HT1080 (cell line): ENCODE results near the gene COL20A1. TPM values are rescaled to one million over a fixed set of nuclear protein-coding genes. Genes with fewer than 3 reads are reported as not detected.
"Not testable (repeated sequence)": the region's sequence is repeated elsewhere in the genome, so short reads cannot be mapped to it uniquely, and the experiment has no call there.

Source experiments
- DNase-seq: peaks from one replicate; pipeline ENCODE4 v3.0.0-alpha.2; 2015; ENCODE audit warnings: low read depth
- total RNA-seq: library from RNA; depleted of rRNA; stranded (reverse); fragments of >200 nt; shearing (Covaris generic); gene quantifications from 2 replicates; pipeline ENCODE4 v1.2.3, GENCODE V29; 2014

Gene COL20A1
- total RNA-seq, 1 experiment from 2014 or later: not detected

DNA sequence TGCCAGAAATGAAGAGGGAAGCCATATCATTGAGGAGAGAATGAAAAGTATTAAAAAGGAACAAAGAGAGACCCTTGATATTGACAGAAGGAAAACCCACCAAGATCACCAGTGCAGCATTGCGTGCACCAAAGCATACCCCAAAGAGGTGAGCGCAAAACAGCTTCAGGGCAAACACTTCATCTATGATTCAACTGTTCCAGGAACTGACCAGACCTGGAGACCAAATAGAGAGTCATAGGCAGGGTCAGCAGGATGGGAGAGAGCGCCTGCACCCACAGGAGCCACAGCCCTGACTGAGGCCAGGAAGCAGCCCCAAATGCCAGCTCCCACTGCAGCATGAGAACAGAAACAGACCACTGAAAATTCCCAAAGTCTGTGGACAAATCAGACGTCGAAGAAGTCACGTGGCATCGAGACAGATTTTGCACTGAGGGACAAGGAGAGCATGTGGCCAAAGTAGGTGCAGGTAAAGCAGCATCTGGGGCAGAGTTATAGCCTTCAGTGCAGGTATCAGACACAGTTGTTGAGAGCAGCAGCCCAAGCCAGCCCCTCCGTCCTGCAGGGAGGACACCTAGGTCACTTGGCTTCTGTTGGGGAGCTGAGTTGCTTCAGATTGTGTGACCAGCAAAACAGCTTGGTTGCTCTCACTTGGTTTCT, 38.9 kb downstream of the COL20A1 start:
- DNase-seq: no peak

DNA sequence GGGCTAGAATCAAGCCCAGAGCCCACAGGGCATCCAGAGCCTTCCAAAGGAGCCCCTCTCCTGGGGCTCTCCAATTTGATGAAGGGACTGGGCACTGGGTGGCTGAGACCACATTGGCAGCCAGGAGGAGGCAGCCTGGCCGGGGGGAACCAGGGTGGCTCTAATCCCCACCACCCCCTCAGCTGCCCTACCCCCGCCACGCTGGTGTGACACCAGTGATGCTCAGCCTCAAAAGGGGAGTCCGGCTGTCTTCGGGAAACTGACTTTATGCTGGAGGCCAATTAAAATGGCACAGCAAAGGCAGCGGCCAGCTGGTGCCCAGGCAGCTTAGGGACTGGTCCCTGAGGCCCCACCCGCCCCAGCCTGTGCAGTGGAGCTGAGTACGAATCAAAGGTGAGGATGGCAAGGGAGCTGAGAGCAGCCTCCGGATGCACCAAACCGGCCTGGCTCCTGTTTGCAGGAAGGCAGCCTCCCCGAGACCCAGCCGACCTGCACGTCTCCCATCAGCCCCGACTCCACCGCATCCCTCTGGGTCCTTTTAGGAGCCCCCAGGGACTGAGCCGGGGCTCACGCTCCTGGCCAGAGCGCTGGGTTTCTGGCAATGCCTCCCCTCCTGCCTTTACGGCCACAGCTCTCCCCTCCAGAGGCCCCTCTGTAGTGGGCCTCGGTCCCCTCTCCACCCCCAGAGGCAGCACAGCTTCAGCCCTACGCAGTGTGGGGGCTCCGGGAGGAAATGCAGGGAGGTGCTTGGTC, 39.7 kb downstream of the COL20A1 start:
- DNase-seq: no peak

DNA sequence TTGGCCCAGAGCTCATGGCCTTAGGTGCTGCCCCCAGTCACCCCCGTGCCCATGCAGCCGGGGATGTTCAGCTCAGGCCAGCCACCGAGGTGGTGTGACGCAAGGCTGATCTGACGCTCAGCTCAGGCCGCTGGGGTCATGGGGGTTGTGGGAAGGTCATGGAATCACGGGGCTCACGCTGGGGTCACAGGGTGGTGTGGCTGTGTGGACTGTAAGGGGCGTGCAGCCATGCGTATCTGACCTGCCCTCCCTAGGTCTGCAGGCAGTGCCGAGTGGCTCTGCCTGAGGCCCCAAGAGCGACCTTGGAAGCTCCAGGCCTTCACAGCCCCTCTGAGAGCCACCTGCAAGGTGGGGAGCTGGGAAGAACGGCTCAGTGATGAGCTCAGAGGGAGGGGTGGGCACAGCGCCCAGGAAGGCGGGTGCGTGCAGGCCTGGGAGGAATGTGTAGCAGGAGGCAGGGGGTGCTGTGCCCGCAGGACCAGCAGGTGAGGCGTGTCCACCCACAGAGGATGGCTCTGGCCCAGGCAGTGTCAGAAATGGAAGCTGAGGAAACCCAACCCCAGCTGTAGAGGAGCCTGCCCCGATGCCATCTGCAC, 40.4 kb downstream of the COL20A1 start:
- DNase-seq: no peak

DNA sequence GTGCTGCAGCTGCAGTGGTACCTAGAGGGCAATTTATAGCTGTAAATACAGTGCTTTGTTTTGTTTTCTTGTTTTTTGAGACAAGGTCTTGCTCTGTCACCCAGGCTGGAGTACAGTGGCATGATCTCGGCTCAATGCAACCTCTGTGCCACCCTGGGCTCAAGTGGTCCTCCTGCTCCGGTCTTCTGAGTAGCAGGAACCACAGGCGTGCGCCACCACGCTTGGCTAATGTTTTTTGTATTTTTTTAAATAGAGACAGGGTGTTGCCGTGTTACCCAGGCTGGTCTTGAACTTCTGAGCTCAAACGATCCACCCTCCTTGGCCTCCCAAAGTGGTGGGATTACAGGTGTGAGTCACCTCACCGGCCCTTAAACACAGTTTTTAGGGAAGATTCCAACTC, 41.4 kb downstream of the COL20A1 start:
- DNase-seq: no peak

DNA sequence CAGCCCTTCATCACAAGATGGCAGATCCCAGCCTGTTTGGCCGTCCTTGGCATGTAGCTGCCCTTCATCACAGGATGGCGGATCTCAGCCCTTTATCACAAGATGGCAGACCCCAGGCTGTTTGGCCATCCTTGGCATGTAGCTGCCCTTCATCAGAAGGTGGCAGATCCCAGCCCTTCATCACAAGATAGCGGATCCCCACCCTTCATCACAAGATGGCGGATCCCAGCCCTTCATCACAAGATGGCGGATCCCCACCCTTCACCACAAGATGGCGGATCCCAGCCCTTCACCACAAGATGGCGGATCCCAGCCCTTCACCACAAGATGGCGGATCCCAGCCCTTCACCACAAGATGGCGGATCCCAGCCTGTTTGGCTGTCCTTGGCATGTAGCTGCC, 42.1 kb downstream of the COL20A1 start:
- peak; percentile 28 for DNase-seq

DNA sequence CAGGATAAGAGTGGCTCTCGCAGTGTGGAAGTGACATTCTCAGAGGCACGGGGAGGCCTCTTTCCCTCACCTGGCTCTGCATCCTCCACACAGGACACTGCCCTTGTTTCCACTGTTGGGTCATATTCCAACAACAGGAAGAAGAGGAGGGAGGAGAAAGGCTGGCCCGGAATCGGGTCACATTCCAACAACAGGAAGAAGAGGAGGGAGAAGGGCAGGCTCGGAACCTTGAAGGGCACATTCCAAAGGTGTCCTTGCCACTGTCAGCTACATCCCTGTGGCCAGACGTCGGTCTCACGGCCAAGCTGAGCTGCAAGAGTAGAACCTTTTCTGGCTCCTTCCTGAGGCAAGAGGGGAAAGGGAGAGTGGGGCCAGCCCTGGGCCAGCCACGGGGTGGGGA, 42.7 kb downstream of the COL20A1 start:
- DNase-seq: no peak

DNA sequence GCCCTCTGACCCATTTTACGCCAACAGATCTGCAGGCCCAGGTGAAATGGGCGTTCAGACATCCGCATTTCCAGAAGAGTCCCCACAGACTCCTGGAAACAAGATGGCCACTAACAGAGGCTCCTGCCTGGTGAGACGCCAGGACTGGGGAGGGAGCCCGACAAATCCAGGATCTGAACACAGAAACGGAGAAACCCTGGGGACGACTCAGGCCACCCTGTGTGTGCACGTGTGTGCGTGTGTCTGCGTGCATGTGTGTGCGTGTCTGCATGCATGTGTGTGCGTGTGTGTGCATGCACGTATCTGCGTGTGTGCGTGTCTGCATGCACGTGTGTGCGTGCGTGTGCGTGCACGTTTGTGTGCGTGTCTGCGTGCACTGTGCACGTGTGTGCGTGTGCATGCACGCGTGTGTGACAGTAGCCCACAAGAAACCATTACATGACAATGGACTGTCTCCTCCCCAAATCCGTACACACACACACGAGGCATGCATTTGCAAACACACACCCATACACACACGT, 43.3 kb downstream of the COL20A1 start:
- DNase-seq: no peak

DNA sequence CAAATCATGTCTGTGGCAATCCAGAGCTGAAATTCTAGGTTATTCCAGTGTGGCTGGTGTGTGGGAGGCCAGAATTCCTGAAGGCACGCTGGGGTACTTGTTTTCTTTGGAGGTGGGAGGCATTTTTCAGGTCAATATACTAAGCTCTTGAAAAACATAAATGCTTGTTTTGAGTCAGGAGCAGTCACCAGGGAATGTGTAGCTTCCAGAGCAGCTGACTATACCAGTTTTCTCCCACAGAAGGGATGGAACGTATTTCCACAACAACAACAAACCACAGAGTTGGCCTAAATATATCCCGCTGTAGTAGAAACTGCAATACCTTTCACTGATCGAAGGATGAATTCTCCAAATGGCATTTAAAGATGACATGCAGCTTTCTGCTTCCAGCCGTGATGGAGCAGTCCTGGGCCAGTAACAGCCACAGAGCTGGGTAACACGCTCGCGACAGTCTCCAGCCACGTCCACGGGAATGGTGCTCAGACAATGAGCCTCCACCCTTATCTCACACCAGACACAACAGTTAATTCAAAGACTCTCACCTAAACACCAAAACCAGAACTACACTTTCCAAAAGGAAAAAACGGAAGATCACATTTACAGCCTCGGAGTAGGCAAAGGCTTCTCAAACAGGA, 44.9 kb downstream of the COL20A1 start:
- no peak for DNase-seq

DNA sequence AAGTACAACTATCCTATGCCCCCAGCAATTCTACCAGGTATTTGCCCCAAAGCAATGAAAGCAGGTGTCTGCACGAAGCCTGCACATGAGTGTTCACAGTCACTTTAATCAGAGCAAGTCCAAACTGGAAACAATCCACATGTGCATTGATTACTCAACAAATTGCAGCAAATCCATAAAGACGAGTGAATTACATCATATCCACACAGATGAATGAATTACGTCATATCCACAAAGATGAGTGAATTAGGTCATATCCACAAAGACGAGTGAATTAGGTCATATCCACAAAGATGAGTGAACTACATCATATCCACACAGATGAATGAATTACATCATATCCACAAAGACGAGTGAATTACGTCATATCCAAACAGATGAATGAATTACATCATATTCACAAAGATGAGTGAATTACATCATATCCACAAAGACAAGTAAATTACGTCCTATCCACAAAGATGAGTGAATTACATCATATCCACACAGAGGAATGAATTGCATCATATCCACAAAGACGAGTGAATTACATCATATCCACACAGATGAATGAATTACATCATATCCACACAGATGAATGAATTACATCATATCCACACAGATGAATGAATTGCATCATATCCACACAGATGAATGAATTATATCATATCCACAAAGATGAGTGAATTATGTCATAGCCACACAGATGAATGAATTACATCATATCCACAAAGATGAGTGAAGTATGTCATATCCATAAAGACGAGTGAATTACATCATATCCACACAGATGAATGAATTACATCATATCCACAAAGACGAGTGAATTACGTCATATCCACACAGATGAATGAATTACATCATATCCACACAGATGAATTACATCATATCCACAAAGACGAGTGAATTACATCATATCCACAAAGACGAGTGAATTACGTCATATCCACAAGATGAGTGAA, 46.4 kb downstream of the COL20A1 start:
- DNase-seq: not testable (repeated sequence)

DNA sequence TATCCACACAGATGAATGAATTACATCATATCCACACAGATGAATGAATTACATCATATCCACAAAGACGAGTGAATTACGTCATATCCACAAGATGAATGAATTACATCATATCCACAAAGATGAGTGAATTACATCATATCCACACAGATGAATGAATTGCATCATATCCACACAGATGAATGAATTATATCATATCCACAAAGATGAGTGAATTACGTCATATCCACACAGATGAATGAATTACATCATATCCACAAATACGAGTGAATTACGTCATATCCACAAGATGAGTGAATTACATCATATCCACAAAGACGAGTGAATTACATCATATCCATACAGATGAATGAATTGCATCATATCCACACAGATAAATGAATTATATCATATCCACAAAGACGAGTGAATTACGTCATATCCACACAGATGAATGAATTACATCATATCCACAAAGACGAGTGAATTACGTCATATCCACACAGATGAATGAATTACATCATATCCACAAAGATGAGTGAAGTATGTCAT, 47.2 kb downstream of the COL20A1 start:
- not testable (repeated sequence) for DNase-seq

DNA sequence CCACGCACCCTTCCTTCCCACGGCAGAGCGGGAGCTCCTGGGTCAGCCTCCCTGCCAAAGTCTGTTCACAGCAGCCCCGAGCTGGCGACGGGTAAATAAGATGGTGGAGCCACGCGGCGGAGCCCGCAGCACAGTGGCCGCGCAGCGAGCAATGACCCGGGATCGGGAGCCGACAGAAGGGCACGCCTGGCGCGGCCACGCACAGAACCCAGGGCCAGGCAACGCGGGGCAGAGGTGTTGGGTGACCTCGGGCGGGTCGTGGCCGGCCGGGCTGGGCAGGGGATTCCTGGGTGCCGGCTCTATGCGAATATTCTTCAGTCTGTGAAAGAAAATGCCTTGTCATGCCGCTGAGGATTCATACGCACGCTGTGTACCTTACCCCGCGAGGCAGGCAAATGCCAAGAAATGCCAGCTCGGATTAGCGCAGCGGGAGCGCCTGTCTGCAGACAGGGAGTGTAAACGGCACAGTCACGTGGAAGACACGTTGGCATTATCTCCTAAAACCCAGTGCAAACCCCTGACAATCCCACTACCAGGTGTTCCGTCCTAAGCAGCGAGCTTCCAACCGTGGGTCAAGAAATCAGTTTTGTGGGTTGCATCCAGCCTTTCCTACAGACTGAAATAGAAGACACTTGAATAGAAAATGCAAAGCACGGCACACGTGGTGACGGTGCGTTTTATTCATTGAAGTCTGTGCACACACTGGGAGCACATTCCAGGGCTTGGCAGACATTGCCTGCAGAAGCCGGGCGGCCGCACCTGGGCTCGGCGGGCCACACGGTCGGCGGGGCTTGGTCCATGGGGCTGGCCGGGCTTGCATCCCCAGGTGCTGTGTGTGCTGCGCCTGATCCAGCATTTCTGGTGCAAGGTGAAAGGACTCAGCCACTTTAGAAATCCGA, 49.8 kb downstream of the COL20A1 start:
- DNase-seq: no peak

DNA sequence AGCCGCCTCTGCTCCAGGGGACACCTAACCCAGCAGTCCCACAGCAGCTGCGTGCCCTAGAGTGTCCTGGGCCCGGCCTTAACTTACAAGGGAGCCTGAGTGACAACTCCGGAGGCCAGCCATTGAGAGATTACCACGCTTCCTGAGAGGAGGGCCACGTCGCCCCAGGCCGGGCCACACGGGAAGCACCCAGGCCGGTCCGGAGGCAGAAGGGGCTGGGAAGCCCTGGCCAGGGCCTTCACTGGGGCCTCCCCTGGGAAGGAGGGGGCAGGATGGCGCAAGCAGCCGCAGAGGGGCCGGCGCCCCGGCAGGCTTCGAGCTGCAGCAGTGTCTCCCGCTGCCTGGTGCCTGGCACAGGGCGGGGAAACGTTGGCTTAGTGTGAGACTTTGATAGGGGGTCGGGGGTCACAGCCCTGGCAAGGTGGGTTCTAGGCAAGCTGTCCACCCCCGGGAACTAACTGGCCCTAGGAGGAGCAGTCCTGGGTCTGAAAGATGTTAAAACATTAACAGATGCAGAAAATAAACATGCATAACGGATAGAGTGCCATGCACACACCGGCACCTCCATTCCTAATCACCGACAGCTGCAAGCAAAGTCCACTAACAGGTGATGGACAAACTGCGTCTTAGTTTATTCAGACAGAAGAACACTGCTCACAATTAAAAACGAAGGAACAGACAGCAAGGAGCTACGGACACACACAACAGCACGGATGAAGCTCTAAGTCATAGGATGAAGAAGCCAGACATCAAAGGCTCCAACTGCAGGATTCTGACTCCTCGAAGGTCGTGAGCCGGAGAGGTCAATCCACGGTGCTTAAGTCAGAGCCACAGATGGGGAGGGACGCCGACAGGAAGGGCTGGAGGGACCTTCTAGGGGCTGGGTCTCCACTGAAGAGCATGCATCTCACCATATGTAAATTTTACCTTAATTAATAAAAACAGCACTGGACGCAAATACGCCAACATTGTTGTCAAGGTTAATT, 50.8 kb downstream of the COL20A1 start:
- DNase-seq: no peak

DNA sequence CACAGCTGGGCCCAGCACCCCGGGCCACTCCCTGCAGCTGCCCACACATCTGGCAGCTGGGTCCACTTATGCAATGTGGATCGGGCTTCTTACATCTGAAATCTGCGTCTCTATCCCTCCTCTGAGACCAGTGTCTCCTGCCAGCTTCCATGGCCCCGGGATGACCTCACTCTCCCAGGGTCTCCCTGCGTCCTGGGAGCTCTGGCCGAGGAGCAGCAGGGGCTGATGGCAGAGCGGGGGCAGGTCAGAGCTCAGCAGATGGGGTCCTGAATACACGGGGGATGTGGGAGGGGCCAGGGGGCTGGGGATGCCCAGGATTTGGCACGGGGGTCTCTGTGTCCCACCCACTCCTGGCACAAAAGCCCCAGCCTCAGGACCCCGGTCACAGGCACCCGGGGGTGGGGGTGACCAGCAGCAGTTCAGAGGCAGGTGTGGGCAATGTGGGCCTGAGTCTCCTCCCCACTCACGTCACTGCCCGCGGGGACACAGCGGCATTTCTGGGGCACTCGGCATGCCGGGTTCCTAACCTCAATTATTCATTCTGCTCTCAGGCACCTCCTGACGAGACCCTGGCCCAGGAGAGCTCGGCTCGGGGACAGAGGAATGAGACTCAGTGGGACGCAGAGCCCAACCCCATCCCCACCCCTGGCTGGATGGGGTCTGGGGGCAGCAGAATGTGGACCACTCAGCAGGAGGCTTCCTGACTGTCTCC, 51.8 kb downstream of the COL20A1 start:
- DNase-seq: no peak

DNA sequence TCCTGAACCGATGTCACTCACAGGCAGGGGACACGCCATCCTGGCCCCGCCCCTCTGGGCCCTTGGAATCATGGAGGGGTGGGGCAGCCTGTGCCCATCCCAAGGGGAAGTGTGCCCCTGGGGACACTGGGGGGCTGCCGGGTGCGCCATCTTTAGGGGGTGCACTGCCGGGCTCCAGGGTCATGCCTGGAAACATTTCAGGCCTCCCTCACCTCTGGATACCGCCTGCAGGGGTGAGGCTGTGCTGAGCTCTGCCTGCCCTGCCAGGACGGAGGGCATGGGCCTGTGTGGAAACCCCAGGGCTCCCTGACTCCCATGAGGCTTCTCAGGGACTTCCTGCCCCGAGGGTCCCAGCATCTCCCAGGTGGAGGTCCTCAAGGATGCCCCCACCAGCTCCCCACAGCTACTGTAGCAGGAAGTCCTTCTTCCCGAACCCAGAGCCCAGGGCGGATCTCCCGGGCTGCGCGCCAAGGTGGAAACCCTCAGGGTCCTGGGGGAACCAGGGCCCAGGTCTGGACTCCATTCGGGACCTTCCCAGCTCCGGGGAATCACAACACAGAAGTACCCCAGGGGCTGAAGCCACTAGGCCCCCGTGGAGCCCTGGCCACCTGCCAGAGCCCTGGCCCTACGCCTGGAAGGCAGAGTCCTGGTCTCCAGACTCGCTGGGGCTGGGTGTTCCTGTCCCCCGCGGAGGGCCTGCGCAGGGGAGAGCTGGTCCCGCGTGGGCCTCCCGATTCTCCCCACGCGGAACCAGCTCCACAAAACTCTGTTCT, 52.5 kb downstream of the COL20A1 start:
- no peak for DNase-seq

DNA sequence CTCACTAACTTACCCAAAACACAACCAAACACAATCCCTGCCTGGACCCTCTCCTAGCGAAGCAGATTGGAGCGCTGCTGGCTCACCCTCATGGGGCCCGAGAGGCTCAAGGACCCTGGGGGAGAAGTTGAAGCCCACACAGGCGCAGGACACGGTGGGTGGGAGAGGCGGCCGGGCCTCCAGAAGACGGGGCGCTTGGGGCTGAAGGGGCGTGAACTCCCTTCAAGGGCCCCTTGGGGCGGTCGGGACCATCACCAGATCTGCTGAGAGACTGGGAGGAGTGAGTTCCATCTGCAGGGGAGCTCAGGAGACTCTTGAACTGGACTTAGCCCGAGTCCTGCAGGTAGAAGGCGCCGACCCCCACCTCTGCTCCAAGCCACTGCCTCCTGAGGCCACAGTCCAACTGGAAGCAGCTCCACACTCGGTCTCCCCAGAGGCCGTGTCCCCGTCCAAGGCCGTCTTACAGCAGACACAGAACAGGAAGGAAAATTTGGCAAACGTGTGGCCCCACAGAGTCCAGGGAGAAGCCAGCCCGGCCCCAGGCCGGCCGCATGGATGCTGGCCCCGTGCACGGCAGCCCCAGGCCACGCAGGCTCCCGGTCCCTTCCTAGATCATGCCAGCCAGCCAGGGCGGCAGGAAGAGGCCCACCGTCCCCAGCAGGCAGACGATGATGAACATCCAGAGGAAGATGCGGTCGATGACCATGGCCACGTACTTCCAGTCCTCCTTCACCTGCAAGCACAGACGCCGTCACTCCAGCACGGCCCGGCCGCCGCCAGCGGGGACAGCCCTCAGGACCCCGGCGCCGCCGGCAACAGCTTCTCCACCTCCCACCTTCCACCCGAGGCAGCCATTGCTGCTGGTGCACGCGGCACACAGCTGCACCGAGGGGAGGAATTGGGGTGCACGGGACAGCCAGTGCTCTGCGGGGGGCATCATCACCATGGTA, 53.4 kb downstream of the COL20A1 start:
- DNase-seq: no peak
